Neural progenitor cell (in vitro differentiated cells): ENCODE results near the gene FBXL5. TPM values are rescaled to one million over a fixed set of nuclear protein-coding genes. Genes with fewer than 3 reads are reported as not detected.

ENCODE experiments used
- DNase-seq: peaks from one replicate; pipeline ENCODE4 v3.0.0-alpha.2; 2016; ENCODE audit warnings: low spot score
- H2AFZ ChIP-seq: fragments of 200-600 bp; sonication (generic); replicated peaks from 2 replicates; pipeline ENCODE4 v1.6.1; 2016; ENCODE audit warnings: antibody characterized with exemption
- H3F3A ChIP-seq: fragments of 200-600 bp; sonication (generic); 2 replicates; pipeline ENCODE4 v1.6.1; 2016; ENCODE audit warnings: antibody characterized with exemption, low read depth
- H3K27ac ChIP-seq: fragments of 200-600 bp; sonication (generic); 2 replicates; pipeline ENCODE4 v1.5.1; 2016; ENCODE audit warnings: mild to moderate bottlenecking
- H3K27me3 ChIP-seq: fragments of 200-600 bp; sonication (generic); 2 replicates; pipeline ENCODE4 v1.6.1; 2016; ENCODE audit warnings: mild to moderate bottlenecking, moderate library complexity
- H3K36me3 ChIP-seq: fragments of 200-600 bp; sonication (generic); 2 replicates; pipeline ENCODE4 v1.5.1; 2016
- H3K4me1 ChIP-seq: fragments of 200-600 bp; sonication (generic); 2 replicates; pipeline ENCODE4 v1.6.1; 2016; ENCODE audit warnings: mixed run types
- H3K4me2 ChIP-seq: fragments of 200-600 bp; sonication (generic); 2 replicates; pipeline ENCODE4 v1.6.1; 2016
- H3K4me3 ChIP-seq: fragments of 200-600 bp; sonication (generic); 2 replicates; pipeline ENCODE4 v1.5.1; 2016
- H3K79me2 ChIP-seq: fragments of 200-600 bp; sonication (generic); 2 replicates; pipeline ENCODE4 v1.6.1; 2016; ENCODE audit warnings: low read depth
- H3K9ac ChIP-seq: fragments of 200-600 bp; sonication (generic); 2 replicates; pipeline ENCODE4 v1.6.1; 2016
- H3K9me3 ChIP-seq: fragments of 200-600 bp; sonication (generic); 2 replicates; pipeline ENCODE4 v1.5.1; 2016; ENCODE audit warnings: low read depth
- H4K20me1 ChIP-seq: fragments of 200-600 bp; sonication (generic); 2 replicates; pipeline ENCODE4 v1.6.1; 2016; ENCODE audit warnings: low read depth
- H3K27ac Mint-ChIP-seq: 3 replicates; pipeline ENCODE4 v1.8.0; 2021; ENCODE audit warnings: mixed read lengths
- H3K27me3 Mint-ChIP-seq: 2 replicates; pipeline ENCODE4 v1.8.0; 2022; ENCODE audit warnings: low read depth, mild to moderate bottlenecking, inconsistent platforms, moderate library complexity, mixed read lengths; ENCODE audit not compliant: insufficient read depth
- H3K36me3 Mint-ChIP-seq: 3 replicates; pipeline ENCODE4 v1.8.0; 2021; ENCODE audit warnings: mixed read lengths
- H3K4me1 Mint-ChIP-seq: 3 replicates; pipeline ENCODE4 v1.8.0; 2021; ENCODE audit warnings: mixed read lengths
- H3K4me3 Mint-ChIP-seq: 3 replicates; pipeline ENCODE4 v1.8.0; 2021; ENCODE audit warnings: mild to moderate bottlenecking, moderate library complexity, mixed read lengths
- H3K9me3 Mint-ChIP-seq: 3 replicates; pipeline ENCODE4 v1.8.0; 2020; ENCODE audit warnings: mixed read lengths
- EZH2 ChIP-seq: fragments of 200-600 bp; sonication (generic); IDR thresholded peaks from 2 replicates; pipeline ENCODE4 v1.6.1; 2017; ENCODE audit warnings: antibody characterized with exemption, mild to moderate bottlenecking, moderate library complexity
- EZH2phosphoT487 ChIP-seq: fragments of 200-600 bp; sonication (generic); IDR thresholded peaks from 2 replicates; pipeline ENCODE4 v1.6.1; 2017; ENCODE audit warnings: antibody characterized with exemption
- total RNA-seq: library from RNA; depleted of rRNA; stranded (reverse); fragments of >200 nt; gene quantifications from 2 replicates; pipeline ENCODE4 v1.2.3, GENCODE V29; 2015; ENCODE audit warnings: low replicate concordance
- TF ChIP-seq, protein P1 (sequence below): fragments of 200-600 bp; sonication (generic); IDR thresholded peaks from 2 replicates; pipeline ENCODE4 v1.5.1; 2017; ENCODE audit warnings: antibody characterized with exemption, mild to moderate bottlenecking

Gene FBXL5
- total RNA-seq, 1 donor from 2014 or later: 87.9 TPM

GRCh38 chr4:15658781-15659180, 3.6 kb upstream of the FBXL5 start:
- no peak for TF ChIP-seq EZH2phosphoT487
- no peak for TF ChIP-seq EZH2
- TF ChIP-seq, protein P1, sequence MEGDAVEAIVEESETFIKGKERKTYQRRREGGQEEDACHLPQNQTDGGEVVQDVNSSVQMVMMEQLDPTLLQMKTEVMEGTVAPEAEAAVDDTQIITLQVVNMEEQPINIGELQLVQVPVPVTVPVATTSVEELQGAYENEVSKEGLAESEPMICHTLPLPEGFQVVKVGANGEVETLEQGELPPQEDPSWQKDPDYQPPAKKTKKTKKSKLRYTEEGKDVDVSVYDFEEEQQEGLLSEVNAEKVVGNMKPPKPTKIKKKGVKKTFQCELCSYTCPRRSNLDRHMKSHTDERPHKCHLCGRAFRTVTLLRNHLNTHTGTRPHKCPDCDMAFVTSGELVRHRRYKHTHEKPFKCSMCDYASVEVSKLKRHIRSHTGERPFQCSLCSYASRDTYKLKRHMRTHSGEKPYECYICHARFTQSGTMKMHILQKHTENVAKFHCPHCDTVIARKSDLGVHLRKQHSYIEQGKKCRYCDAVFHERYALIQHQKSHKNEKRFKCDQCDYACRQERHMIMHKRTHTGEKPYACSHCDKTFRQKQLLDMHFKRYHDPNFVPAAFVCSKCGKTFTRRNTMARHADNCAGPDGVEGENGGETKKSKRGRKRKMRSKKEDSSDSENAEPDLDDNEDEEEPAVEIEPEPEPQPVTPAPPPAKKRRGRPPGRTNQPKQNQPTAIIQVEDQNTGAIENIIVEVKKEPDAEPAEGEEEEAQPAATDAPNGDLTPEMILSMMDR: no peak
- peaks cover 4% of the 10 kb centered on the region for H3K4me1 ChIP-seq
- DNase-seq: no peak
- H3K9me3 ChIP-seq: no peaks in the 10 kb centered on the region
- Mint-ChIP-seq H3K4me3 (no peak overlapping the region), H3K4me1 (peaks cover 15% of the 10 kb centered on the region), H3K36me3 (no peaks in the 10 kb centered on the region), H3K9me3 (no peaks in the 10 kb centered on the region), H3K27me3 (peaks cover 5% of the 10 kb centered on the region), H3K27ac (no peak overlapping the region)
- no peak overlapping the region for H2AFZ ChIP-seq
- H3K9ac ChIP-seq: no peak overlapping the region
- no peaks in the 10 kb centered on the region for H3K36me3 ChIP-seq
- H4K20me1 ChIP-seq: no peaks in the 10 kb centered on the region
- H3F3A ChIP-seq: peaks cover 33% of the 10 kb centered on the region
- H3K79me2 ChIP-seq: peaks cover 10% of the 10 kb centered on the region
- H3K4me3 ChIP-seq: no peak overlapping the region
- H3K27me3 ChIP-seq: no peaks in the 10 kb centered on the region
- no peak overlapping the region for H3K27ac ChIP-seq
- no peak overlapping the region for H3K4me2 ChIP-seq

DNA sequence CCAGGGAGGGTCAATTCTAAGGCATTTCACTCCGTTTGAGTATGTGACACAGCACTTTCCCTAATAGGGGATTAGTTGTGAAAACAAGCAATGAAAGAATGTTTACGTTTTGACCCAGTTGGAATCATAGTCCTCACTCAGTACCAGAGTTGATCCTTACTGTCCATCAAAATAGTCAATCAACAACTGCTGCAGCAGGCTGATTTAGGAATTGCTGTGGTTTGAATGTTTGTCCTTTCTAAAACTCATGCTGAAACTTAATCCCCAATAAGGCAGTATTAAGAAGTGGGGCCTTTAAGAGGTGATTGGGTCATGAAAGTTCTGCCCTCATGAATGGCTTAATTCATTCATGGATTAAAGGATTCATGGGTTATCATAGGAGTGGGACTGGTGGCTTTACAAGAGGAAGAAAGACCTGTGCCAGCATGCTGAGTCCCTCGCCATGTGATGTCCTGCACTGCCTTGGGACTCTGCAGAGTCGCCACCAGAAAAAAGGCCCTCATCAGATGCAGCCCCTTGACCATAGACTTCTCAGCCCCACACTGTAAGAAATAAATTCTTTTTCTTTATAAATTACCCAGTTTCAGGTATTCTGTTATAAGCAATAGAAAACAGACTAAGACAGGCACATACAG, 3.1 kb upstream of the FBXL5 start:
- peaks cover 9% of the 10 kb centered on the region for H3K4me1 ChIP-seq
- Mint-ChIP-seq H3K4me1 (peaks cover 20% of the 10 kb centered on the region), H3K9me3 (no peaks in the 10 kb centered on the region), H3K27ac (peak overlapping the region; percentile 86), H3K27me3 (peaks cover 5% of the 10 kb centered on the region), H3K36me3 (no peaks in the 10 kb centered on the region), H3K4me3 (no peak overlapping the region)
- no peaks in the 10 kb centered on the region for H3K27me3 ChIP-seq
- no peak for DNase-seq
- H4K20me1 ChIP-seq: no peaks in the 10 kb centered on the region
- H3K36me3 ChIP-seq: no peaks in the 10 kb centered on the region
- H2AFZ ChIP-seq: no peak overlapping the region
- peaks cover 34% of the 10 kb centered on the region for H3F3A ChIP-seq
- H3K9ac ChIP-seq: no peak overlapping the region
- TF ChIP-seq, protein P1: no peak
- TF ChIP-seq EZH2phosphoT487 (no peak), EZH2 (no peak)
- H3K4me2 ChIP-seq: no peak overlapping the region
- H3K79me2 ChIP-seq: peaks cover 15% of the 10 kb centered on the region
- no peak overlapping the region for H3K4me3 ChIP-seq
- H3K27ac ChIP-seq: no peak overlapping the region
- no peaks in the 10 kb centered on the region for H3K9me3 ChIP-seq

DNA sequence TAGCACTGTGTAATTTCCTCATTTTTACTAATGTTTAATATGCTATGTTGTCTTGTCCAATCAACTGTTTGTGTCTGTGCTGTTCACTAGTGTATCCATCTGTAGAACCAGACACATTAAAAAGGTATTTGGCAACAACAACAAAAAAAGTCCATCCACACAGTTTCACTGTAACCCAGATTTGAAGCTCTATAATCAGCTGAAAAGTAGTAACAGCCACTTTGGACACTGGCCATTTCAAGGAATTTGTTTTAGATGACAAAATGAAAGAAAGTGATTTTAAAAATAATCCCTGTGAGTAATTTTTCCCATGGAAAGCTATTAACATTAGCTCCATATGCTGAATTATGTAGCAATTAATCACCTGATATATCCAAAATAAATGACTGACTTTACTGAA, 2.2 kb upstream of the FBXL5 start:
- Histone ChIP-seq H3K4me2 (no peak overlapping the region), H3K9ac (no peak overlapping the region), H3K36me3 (no peaks in the 10 kb centered on the region), H3K27ac (no peak overlapping the region), H3K4me3 (no peak overlapping the region), H2AFZ (no peak overlapping the region), H3F3A (peaks cover 34% of the 10 kb centered on the region), H3K4me1 (peaks cover 18% of the 10 kb centered on the region), H3K27me3 (no peaks in the 10 kb centered on the region), H4K20me1 (peaks cover 8% of the 10 kb centered on the region), H3K79me2 (peaks cover 24% of the 10 kb centered on the region), H3K9me3 (no peaks in the 10 kb centered on the region)
- Mint-ChIP-seq H3K4me1 (peaks cover 29% of the 10 kb centered on the region), H3K27ac (no peak overlapping the region), H3K9me3 (no peaks in the 10 kb centered on the region), H3K4me3 (no peak overlapping the region), H3K27me3 (peaks cover 5% of the 10 kb centered on the region), H3K36me3 (no peaks in the 10 kb centered on the region)
- no peak for DNase-seq
- TF ChIP-seq EZH2: no peak
- TF ChIP-seq EZH2phosphoT487: no peak
- TF ChIP-seq, protein P1: no peak
